Thyroid gland (tissue), 4 donors: ENCODE measurements around the gene DNASE2B. TPM values are rescaled to one million over a fixed set of nuclear protein-coding genes. Genes with fewer than 3 reads are reported as not detected.

ENCODE experiments used
- DNase-seq, 2 donors: peaks; one replicate each; pipeline ENCODE4 v3.0.0-alpha.2; 2019
- H3K27ac ChIP-seq, 3 donors: fragments of 200-600 bp; sonication (generic); 1 replicate in 2 of 3; 2 replicates in 1 of 3; pipeline ENCODE4 v1.5.1; 2016 to 2019; ENCODE audit warnings: mild to moderate bottlenecking in 1 of 3, moderate library complexity in 1 of 3
- H3K27me3 ChIP-seq: fragments of 200-600 bp; sonication (generic); one replicate; pipeline ENCODE4 v1.5.1; 2019
- H3K36me3 ChIP-seq, 2 donors: fragments of 200-600 bp; sonication (generic); one replicate each; pipeline ENCODE4 v1.5.1; 2016 to 2019
- H3K4me1 ChIP-seq, 2 donors: fragments of 200-600 bp; sonication (generic); one replicate each; pipeline ENCODE4 v1.5.1; 2017 to 2019
- H3K4me3 ChIP-seq, 3 donors: fragments of 200-600 bp; sonication (generic); replicated peaks in 1 of 3; 1 replicate in 2 of 3; 2 replicates in 1 of 3; pipeline ENCODE4 v1.5.1; 2016; ENCODE audit warnings: mild to moderate bottlenecking in 1 of 3
- H3K9me3 ChIP-seq: fragments of 200-600 bp; sonication (generic); one replicate; pipeline ENCODE4 v1.5.1; 2017
- CTCF ChIP-seq, 6 experiments: fragments of 200-600 bp in 3 of 6; fragments of 450-650 bp in 3 of 6; sonication (generic) in 3 of 6; IDR thresholded peaks; one replicate each; pipeline ENCODE4 v1.5.1; 2016 to 2019; ENCODE audit warnings: antibody characterized with exemption in 6 of 6, mild to moderate bottlenecking in 2 of 6, inconsistent platforms in 1 of 6, moderate library complexity in 1 of 6
- POLR2A ChIP-seq, 2 donors: fragments of 450-650 bp; IDR thresholded peaks; one replicate each; pipeline ENCODE4 v1.6.1; 2017; ENCODE audit warnings: antibody characterized with exemption in 2 of 2, mild to moderate bottlenecking in 2 of 2, moderate library complexity in 1 of 2
- WGBS, 2 donors: methylation state at CpG; one replicate each; pipeline ENCODE4 v1.1.5; 2017; 5-methylcytosine and 5-hydroxymethylcytosine counted together
- intact Hi-C: fragments of 100-400 bp; cut with DNase I; formaldehyde crosslinking; loops from one replicate; pipeline ENCODE4 v1.15.1; 2023
- total RNA-seq, 4 donors: library from RNA; depleted of rRNA; stranded (reverse); fragments of >200 nt; gene quantifications; one replicate each; pipeline ENCODE4 v1.2.3, GENCODE V29; 2016

The DNASE2B gene
- total RNA-seq, 4 donors from 2014 or later: 0.88 TPM; not detected in 3

DNA sequence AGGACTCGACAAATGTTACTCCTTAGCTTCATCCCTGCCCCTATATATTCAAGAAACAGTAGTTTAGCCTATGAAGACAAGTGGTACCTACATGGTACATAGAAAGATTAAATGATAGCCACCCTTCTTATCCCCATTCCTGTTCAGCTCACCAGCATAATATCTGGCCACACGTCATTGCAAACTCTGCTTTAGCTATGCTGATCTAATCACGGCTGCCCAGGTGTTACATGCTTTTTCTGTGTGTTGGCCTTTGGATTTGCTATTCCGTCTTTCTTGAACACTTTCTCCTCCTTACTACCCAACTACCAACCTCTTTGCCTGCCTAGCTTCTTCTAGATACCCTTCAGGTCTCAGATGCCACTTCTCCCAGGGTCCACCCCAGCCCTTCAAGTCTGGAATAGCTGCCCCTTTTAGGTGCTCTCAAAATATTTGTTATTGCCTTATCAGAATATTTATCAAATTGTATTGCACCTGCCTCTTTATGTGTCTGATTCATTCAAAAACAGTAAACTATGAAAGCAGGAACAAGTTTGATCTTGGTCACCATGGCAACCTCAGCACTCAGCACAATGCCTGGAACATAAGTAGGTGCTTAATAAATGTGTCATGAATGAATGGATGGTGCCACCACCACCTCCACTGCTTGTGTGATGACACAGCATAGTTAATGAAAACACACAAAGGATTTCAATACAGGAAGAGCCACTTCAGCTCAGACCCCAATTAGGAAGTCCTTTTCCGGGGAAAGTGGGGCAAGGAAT is 11.4 kb upstream of the DNASE2B start:
- intact Hi-C loops: no loop called here
- WGBS, 2 donors: 84 to 95% methylated on average over 5 of the region's 5 CpGs
- no peaks in the 10 kb centered on the region for H3K27me3 ChIP-seq
- H3K4me3 ChIP-seq: no peak overlapping the region
- no peaks in the 10 kb centered on the region for H3K36me3 ChIP-seq
- no peak overlapping the region for H3K27ac ChIP-seq
- no peaks in the 10 kb centered on the region for H3K4me1 ChIP-seq
- no peak for TF ChIP-seq CTCF (IDR thresholded peaks at IDR 0.05)
- no peak for TF ChIP-seq POLR2A (IDR thresholded peaks at IDR 0.05)
- no peak for DNase-seq
- no peaks in the 10 kb centered on the region for H3K9me3 ChIP-seq

DNA sequence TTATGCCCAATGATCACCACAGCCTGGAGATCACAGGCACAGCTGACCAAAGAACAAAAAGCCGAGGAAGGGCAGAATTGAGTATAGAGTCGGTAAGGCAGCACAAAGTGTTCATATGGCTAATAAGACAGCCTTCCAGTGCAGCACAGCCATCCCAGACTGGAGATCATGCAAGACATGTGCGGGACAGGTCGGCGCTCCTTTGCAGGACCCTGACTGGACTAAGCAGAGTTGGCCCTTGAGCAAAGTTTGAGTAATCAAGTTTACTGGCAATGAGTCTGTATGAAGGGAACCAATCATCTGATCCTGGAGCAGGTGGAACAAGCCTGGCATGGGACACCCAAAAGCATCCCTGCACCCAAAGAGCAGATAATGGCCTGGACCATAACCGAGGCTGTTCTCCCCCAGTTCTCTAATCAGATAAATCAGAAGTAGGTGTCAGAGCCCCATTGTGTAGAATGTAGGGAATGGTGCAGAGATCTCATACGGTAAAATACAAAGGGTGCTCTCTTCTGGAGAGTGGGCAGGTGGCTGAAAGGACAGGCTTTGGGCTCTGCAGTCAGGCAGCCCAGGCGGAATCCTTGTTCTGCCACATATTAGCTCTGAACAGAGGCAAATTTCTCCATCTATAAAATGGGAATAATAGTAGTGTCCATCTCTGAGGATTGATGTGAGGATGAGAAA is 10.7 kb upstream of the DNASE2B start:
- no peak for DNase-seq

DNA sequence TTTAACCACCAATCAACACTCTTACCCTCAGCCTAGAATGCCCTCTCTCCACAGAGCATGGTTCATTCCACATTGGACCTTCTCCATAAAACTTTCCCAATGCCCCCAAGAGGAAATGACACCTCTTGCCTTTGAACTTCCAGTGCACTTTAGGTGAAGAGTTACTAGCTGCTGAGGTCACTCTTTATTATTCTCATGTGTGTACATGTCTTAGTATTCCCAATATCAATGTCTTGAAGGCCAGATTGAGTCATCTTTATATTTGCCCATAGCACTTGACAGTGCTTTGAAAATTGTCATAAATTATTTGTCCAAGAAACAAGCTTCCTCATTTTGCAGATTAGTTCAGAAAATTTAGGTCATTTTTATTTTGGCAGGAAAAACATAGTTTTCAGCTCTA is 8.1 kb upstream of the DNASE2B start:
- Histone ChIP-seq H3K36me3 (no peaks in the 10 kb centered on the region), H3K27ac (no peak overlapping the region), H3K27me3 (no peaks in the 10 kb centered on the region), H3K4me1 (no peaks in the 10 kb centered on the region), H3K4me3 (no peak overlapping the region), H3K9me3 (no peaks in the 10 kb centered on the region)
- DNase-seq: no peak
- intact Hi-C loops: no loop called here
- no peak for TF ChIP-seq POLR2A (IDR thresholded peaks at IDR 0.05)
- no peak for TF ChIP-seq CTCF (IDR thresholded peaks at IDR 0.05)

More for the DNA sequence above, 10.7 kb upstream of the DNASE2B start:
- Histone ChIP-seq H3K9me3 (no peaks in the 10 kb centered on the region), H3K4me3 (no peak overlapping the region), H3K27me3 (no peaks in the 10 kb centered on the region), H3K36me3 (no peaks in the 10 kb centered on the region), H3K4me1 (no peaks in the 10 kb centered on the region), H3K27ac (no peak overlapping the region)
- 77 to 85% methylated on average over 8 of the region's 8 CpGs for WGBS, 2 donors
- TF ChIP-seq CTCF (IDR thresholded peaks at IDR 0.05) (no peak), POLR2A (IDR thresholded peaks at IDR 0.05) (no peak)
- intact Hi-C loops: no loop called here

DNA sequence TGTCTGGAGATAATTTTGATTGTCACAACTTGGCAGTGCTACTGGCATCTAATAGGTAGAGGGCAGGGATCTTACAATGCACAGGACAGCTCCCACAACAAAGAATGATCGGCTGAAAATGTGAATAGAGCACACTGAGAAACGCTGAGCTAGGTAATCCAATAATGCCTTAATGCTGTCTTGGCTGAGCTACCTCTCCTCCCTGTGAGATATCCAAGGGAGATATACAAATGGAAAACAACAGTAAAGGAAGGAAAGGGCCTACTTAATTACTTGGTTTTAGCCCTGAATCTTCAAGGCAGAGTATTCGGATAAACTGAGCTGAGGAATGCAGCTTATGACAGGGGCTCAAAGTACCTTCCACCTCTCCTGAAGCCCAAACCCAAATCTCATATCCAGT is 2.9 kb downstream of the DNASE2B start:
- 51 to 76% methylated on average over 3 of the region's 3 CpGs for WGBS, 2 donors
- intact Hi-C loops: no loop called here
- no peaks in the 10 kb centered on the region for H3K9me3 ChIP-seq
- no peaks in the 10 kb centered on the region for H3K4me1 ChIP-seq
- no peak for DNase-seq
- H3K4me3 ChIP-seq: no peak overlapping the region
- no peaks in the 10 kb centered on the region for H3K27me3 ChIP-seq
- no peak for TF ChIP-seq CTCF (IDR thresholded peaks at IDR 0.05)
- TF ChIP-seq POLR2A (IDR thresholded peaks at IDR 0.05): no peak
- H3K36me3 ChIP-seq: no peaks in the 10 kb centered on the region
- H3K27ac ChIP-seq: no peak overlapping the region

DNA sequence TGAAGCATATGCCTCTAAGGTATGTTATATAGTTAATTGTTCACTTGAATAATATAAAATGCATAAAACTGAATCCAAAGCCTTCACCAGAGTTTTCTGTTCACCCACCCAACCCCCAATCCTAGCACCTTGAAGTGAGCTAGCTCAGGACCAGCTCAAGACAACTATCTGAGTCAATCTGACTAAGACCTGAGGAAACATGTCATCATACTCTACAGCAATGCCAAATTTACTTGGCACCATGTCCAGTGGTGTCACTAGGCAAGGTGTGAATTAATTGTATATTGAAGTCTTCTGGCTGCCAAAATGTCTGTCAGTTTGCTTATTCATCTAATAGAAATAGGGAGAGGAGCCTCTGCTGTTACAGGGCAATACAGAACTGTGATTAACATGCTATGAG is 3.8 kb downstream of the DNASE2B start:
- no peak for TF ChIP-seq CTCF (IDR thresholded peaks at IDR 0.05)
- no peak for TF ChIP-seq POLR2A (IDR thresholded peaks at IDR 0.05)
- H3K4me3 ChIP-seq: no peak overlapping the region
- H3K27me3 ChIP-seq: no peaks in the 10 kb centered on the region
- H3K9me3 ChIP-seq: no peaks in the 10 kb centered on the region
- no peaks in the 10 kb centered on the region for H3K36me3 ChIP-seq
- no peaks in the 10 kb centered on the region for H3K4me1 ChIP-seq
- H3K27ac ChIP-seq: no peak overlapping the region
- DNase-seq: no peak
- intact Hi-C loops: no loop called here
